ENCODE results near the gene OR6N1. TPM values are rescaled to one million over a fixed set of nuclear protein-coding genes. Genes with fewer than 3 reads are reported as not detected.

OR6N1 gene, protein sequence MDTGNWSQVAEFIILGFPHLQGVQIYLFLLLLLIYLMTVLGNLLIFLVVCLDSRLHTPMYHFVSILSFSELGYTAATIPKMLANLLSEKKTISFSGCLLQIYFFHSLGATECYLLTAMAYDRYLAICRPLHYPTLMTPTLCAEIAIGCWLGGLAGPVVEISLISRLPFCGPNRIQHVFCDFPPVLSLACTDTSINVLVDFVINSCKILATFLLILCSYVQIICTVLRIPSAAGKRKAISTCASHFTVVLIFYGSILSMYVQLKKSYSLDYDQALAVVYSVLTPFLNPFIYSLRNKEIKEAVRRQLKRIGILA
- polyA plus RNA-seq (2012; ENCODE audit: missing spikeins): not detected

GRCh38 chr1:158771950-158772866 lies at the start of gene OR6N1:
OR6N1 (minus strand) TSS chr1:158772195; CDS start chr1:158766682, 5,513 bp downstream.
- FAIRE-seq: no peak
- DNase-seq (ENCODE audit: insufficient read length): no peak
- TF ChIP-seq POLR2A (IDR thresholded peaks at IDR 0.05; ENCODE audit: low read depth, low read length): no peak
- TF ChIP-seq POLR2AphosphoS5 (IDR thresholded peaks at IDR 0.05; ENCODE audit: low read depth, low read length): no peak
- TF ChIP-seq TAF1 (IDR thresholded peaks at IDR 0.05; ENCODE audit: borderline replicate concordance, low read depth, low read length): no peak

- DNase-seq (ENCODE audit: insufficient read length): no peak
- no peak for TF ChIP-seq TAF1 (IDR thresholded peaks at IDR 0.05; ENCODE audit: borderline replicate concordance, low read depth, low read length)
- TF ChIP-seq POLR2AphosphoS5 (IDR thresholded peaks at IDR 0.05; ENCODE audit: low read depth, low read length): no peak
- TF ChIP-seq POLR2A (IDR thresholded peaks at IDR 0.05; ENCODE audit: low read depth, low read length): no peak
- no peak for FAIRE-seq
These were observed 49.7 kb upstream of the OR6N1 start for GRCh38 chr1:158821723-158822122.

DNA sequence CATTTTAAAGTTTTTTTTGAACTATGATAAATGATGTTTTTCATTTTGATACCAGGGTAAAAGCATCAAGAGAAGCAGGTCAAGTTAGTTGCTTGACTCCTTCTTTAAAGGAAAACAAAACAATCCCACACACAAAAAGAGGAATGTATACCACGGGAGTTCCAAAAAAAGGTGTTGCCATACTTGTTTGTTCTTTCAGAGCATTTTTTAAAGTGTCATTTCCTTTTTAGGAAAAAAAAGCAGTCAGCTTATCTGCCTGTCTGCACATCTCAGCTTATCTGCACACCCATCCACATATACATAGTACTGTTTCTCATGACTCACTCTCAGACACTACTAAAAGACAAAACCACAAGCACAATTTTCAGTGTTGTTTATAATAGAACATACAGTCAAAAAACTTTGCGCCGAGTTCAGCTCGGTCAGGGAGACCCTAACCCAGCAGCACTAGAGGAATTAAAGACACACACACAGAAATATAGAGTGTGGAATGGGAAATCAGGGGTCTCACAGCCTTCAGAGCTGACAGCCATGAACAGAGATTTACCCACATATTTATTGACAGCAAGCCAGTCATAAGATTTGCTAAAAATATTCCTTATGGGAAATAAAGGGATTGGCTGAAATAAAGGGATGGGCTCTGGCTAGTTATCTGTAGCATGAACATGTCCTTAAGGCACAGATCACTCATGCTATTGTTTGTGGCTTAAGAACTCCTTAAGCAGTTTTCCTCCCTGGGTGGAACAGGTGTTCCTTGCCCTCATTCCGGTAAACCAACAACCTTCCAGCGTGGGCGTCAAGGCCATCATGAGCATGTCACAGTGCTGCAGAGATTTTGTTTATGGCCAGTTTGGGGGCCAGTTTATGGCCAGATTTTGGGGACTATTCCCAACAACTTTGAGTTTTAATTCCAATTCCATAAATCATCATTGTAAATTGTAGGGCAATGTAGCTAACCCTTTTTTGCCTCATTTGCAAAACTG lies 47.8 kb upstream of the OR6N1 start:
- TF ChIP-seq TAF1 (IDR thresholded peaks at IDR 0.05; ENCODE audit: borderline replicate concordance, low read depth, low read length) (no peak), POLR2AphosphoS5 (IDR thresholded peaks at IDR 0.05; ENCODE audit: low read depth, low read length) (no peak), POLR2A (IDR thresholded peaks at IDR 0.05; ENCODE audit: low read depth, low read length) (no peak)
- peak; percentile 33 for FAIRE-seq
- no peak for DNase-seq (ENCODE audit: insufficient read length)

DNA sequence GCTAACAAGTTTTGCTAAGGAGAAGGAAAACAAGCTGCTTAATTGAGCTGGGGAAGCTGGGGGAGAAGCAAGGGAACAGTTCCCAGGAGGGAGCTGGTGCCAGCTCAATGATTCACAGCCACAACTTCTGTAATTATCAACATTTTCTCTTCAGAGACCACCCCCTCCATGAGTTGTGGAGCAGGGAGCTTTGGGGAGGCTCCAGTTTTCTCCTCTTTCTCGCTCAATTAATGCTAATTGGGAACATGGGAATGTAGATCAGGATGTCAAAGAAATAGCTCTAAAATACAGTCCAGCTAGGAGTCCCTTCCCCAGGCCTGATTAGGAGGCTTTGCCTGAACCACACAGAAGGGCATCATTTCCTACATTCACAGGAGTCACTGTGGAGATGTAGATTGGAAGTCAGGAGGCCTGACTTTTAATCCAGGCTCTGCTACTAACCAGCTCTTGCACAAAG lies 47.0 kb upstream of the OR6N1 start:
- DNase-seq (ENCODE audit: insufficient read length) (no peak), FAIRE-seq (peak; percentile 80)
- TF ChIP-seq TAF1 (IDR thresholded peaks at IDR 0.05; ENCODE audit: borderline replicate concordance, low read depth, low read length): no peak

DNA sequence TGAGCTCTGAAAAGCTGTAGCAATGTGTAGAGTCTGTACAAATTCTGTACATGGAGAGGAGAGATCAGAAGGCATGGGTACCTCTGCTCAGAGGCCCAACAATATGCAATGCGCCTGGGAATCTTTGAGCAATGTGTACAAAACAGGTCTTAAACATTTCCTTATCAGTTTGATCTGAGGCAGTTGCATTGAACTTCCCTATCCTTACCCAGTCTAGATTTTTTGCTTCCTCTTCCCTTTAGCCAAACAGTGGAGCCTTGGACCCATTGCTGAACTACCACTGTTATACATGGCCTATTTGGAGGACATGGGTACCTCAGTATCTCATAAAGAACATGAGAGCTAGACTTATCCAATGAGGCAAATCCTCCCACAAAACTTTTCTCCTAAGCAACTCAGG lies 46.6 kb upstream of the OR6N1 start:
- DNase-seq (ENCODE audit: insufficient read length) (no peak), FAIRE-seq (no peak)
- TF ChIP-seq POLR2AphosphoS5 (IDR thresholded peaks at IDR 0.05; ENCODE audit: low read depth, low read length): no peak
- TF ChIP-seq TAF1 (IDR thresholded peaks at IDR 0.05; ENCODE audit: borderline replicate concordance, low read depth, low read length): no peak
- no peak for TF ChIP-seq POLR2A (IDR thresholded peaks at IDR 0.05; ENCODE audit: low read depth, low read length)

- DNase-seq (ENCODE audit: insufficient read length): no peak
- TF ChIP-seq TAF1 (IDR thresholded peaks at IDR 0.05; ENCODE audit: borderline replicate concordance, low read depth, low read length) (no peak), POLR2AphosphoS5 (IDR thresholded peaks at IDR 0.05; ENCODE audit: low read depth, low read length) (no peak), POLR2A (IDR thresholded peaks at IDR 0.05; ENCODE audit: low read depth, low read length) (no peak)
- FAIRE-seq: no peak
These were observed 43.0 kb upstream of the OR6N1 start for GRCh38 chr1:158814970-158815369.

DNA sequence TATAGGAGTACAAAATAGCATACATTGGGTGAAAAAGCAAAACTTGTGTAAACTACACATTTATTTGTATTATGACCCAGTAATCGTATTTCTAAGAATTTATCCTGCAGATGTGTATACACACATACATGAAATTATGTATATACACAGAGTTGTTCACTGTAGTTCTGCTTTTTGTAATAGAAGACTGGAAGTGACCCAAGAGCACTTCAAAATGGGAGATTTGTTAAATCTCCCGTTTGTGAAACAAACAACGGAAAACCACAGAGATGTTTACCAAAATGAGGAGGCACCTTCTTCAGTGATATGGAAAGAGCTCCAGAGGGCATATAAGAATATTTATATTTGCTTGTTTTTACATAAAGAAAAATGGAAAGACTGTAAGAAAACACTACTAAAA lies 41.2 kb upstream of the OR6N1 start:
- DNase-seq (ENCODE audit: insufficient read length): no peak
- FAIRE-seq: no peak
- no peak for TF ChIP-seq POLR2AphosphoS5 (IDR thresholded peaks at IDR 0.05; ENCODE audit: low read depth, low read length)
- TF ChIP-seq TAF1 (IDR thresholded peaks at IDR 0.05; ENCODE audit: borderline replicate concordance, low read depth, low read length): no peak
- TF ChIP-seq POLR2A (IDR thresholded peaks at IDR 0.05; ENCODE audit: low read depth, low read length): no peak

DNA sequence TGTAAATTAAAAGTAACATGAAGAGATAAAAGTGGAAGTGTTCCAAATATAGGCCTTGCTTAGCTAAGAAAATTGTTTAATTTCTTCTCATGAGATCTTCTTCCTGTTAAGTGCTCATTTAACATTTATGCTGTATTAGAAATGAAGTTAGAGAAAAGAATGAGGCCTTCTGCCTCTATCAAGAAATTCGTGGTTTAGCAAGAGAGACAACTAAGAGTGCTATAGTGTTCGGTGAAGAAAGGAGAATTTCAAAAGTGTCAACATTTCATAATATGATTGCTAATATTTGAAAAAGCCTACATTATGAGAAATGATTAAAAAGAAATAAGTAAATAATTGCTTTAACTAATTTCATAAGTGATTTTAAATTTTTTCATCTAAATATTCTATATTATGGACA lies 40.3 kb upstream of the OR6N1 start:
- TF ChIP-seq TAF1 (IDR thresholded peaks at IDR 0.05; ENCODE audit: borderline replicate concordance, low read depth, low read length) (no peak), POLR2A (IDR thresholded peaks at IDR 0.05; ENCODE audit: low read depth, low read length) (no peak), POLR2AphosphoS5 (IDR thresholded peaks at IDR 0.05; ENCODE audit: low read depth, low read length) (no peak)
- FAIRE-seq: no peak
- DNase-seq (ENCODE audit: insufficient read length): no peak

DNA sequence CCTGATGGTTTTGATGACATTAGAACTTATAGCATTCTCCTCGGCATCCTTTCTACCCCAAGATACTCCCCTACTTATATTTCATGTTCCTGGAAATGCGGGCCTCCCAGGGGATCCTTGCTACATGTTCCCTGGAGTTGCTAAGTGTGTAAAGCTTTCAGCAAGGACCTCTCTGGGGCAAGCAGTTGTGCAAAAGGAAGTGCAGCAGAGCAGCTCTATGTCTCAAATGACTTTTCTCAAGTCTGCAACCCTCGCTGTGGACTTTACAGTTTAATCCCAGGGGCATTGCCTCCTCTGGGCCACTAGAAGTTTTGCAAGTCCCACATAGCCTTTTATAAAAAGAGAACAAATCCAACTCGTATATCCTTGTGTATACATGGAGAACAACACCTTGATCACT lies 38.3 kb upstream of the OR6N1 start:
- DNase-seq (ENCODE audit: insufficient read length) (no peak), FAIRE-seq (peak; percentile 46)
- TF ChIP-seq POLR2AphosphoS5 (IDR thresholded peaks at IDR 0.05; ENCODE audit: low read depth, low read length) (no peak), TAF1 (IDR thresholded peaks at IDR 0.05; ENCODE audit: borderline replicate concordance, low read depth, low read length) (no peak), POLR2A (IDR thresholded peaks at IDR 0.05; ENCODE audit: low read depth, low read length) (no peak)

DNA sequence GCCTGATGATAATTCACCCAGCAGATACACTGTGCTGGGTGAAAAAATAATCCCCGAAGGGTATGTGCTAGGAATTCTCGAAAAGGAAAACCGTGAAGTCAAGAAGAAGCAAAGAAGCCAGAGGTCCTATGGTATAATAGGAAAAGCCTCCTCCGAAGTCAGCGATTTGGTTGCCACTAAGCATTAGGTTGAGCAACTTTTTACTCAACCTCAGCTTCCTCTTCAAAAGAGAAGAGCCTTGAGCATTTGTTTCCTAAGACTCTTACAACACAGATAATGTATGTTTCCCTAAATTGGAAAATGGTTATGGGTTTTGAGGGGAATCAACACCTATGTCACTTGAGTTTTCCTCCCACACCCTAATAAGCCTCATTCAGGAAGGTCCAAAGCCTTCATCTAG lies 37.9 kb upstream of the OR6N1 start:
- no peak for DNase-seq (ENCODE audit: insufficient read length)
- TF ChIP-seq TAF1 (IDR thresholded peaks at IDR 0.05; ENCODE audit: borderline replicate concordance, low read depth, low read length): no peak
- no peak for FAIRE-seq

DNA sequence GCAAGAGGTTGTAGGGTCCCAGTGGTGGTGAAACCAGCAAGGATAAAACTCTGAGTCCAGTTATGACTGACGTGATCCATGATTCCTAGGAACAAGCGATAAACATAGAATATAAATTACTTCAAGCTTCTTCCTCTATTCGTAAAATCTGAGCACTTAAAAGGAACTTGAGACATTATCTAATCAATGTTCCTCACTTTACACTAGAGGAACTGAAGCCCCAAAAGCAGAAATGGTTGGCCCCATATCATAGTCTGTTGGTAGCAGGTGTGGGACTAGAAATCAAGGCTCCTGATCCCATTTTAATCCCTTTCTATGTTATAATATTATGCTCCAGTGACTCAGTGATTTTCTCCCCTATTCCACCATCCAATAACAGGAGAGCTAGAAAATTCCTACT lies 37.3 kb upstream of the OR6N1 start:
- no peak for TF ChIP-seq POLR2AphosphoS5 (IDR thresholded peaks at IDR 0.05; ENCODE audit: low read depth, low read length)
- FAIRE-seq: no peak
- DNase-seq (ENCODE audit: insufficient read length): no peak

All from GM12892 (cell line).